NCI-H748 treated with DMSO at 0.1 percent for 48 hours (cell line): ENCODE data around the gene ABT1.

ENCODE experiments used
- DNase-seq: peaks from one replicate; lab custom pipeline; 2025; lab: John Stamatoyannopoulos, UW

ABT1 gene

GRCh38 chr6:26575494-26575939 lies 21.2 kb upstream of the ABT1 start:
- no peak for DNase-seq

- no peak for DNase-seq
These were observed 20.3 kb upstream of the ABT1 start for GRCh38 chr6:26576407-26576843.

DNA sequence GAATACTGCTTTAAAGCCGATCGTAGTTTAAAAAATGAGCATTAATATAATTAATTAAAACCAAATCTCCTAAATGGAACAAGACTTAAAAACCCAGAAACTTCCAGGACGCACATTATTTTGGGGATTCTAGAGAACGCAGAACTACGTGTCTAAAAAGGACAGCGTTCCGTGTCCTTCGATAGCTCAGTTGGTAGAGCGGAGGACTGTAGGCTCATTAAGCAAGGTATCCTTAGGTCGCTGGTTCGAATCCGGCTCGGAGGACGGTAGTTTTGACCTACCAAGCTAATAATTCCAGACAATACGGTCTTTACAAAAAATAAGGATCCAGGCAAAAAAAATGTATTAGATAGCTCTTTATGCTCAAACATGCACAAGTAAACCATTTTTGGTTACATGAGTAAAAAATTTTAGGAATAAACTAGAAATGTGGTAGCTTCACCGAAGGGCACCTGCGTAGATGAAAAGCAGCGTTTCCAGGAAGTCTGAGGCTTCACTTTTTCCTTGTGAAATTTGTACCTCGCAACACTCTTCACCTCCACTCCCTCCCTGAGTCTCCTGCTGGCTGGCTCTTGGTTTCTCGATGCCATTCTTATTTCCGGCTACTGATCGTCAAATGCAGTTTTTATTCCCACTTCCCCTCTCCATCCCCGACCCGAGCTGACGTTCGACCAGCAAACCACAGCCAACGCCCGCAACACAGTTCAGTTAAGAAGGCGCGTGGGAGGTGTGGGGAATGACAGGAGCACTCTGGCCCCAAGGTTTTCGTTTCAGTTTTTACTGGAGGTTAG lies 19.6 kb upstream of the ABT1 start:
- no peak for DNase-seq

DNA sequence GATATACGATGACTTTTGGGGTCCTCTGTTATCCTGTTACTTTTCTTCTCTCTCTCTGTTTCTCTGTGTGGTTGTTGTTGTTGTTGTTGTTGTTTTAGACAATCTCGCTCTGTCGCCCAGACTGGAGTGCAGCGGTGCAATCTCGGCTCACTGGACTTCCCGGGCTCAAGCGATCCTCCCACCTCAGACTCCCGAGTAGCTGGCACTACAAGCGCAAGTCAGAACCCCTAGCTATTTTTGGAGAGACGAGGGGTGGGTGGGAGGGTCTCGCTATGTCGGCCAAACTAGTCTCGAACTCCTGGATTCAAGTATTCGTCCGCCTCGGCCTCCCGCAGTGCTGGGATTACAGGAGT lies 19.1 kb upstream of the ABT1 start:
- no peak for DNase-seq

GRCh38 chr6:26578279-26578678 lies 18.5 kb upstream of the ABT1 start:
- DNase-seq, result no peak

DNA sequence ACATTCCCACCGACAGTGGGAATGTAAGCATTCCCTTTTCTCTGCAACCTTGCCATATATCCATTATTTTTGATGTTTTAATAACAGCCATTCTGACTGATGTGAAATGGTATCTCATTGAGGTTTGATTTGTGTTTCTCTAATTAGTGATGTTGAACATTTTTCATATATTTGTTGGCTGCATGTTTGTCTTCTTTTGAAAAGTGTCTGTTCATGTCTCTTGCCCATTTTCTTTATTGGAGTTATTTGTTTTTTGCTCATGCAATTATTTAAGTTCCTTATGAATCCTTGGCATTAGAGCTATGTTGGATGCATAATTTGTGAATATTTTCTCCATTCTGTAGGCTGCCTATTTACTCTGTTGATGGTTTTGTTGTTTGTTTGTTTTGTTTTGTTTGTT lies 18.0 kb upstream of the ABT1 start:
- DNase-seq, result no peak

- no peak for DNase-seq
These were observed 15.4 kb upstream of the ABT1 start for GRCh38 chr6:26581164-26581915.

DNA sequence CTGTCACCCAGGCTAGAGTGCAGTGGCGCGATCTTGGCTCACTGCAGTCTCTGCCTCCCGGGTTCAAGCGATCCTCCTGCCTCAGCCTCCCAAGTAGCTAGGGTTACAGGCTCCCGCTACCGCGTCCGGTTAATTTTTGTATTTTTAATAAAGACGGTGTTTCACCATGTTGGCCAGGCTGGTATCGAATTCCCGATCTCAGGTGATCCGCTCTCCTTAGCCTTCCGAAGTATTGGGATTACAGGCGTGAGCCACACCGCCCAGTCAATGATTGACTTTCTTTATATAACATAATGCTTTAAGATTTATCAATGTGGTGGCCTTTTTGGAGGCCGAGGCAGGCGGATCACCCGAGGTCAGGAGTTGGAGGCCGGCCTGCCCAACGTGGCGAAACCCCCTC lies 7.8 kb upstream of the ABT1 start:
- DNase-seq, result no peak

GRCh38 chr6:26592649-26593048 lies 4.1 kb upstream of the ABT1 start:
- no peak for DNase-seq

DNA sequence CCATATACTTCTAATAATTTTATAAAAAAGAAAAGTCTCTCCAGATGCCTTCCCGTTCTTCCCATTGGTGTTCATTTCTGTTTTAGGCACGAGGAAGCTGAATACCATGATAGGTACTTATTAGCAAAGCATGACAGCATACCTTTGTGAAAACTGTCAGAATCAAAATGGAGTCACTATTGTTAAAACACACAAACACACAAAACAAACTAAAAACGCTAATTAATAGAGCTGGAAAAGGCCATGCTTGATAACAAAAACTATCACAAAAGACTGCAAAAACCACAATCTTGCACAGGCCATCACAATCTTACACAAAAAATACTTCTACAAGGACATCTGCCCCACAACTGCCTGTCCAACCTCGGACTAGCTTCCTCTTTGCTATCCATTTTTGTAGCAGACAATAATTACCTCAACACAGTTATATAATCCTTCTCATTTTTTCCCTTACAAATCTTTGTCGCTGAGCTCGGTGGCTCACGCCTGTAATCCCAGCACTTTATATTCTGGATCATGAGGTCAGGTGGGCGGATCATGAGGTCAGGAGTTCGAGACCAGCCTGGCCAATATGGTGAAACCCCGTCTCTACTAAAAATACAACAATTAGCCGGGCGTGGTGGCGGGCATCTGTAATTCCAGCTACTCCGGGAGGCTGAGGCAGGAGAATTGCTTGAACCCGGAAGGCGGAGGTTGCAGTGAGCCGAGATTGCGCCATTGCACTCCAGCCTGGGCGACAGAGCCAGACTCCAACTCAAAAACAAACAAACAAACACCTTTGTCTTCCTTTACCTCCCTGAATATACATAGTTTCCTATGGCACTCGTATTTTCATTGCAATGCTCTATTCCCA lies 3.2 kb upstream of the ABT1 start:
- DNase-seq, result no peak

GRCh38 chr6:26594131-26594498 lies 2.6 kb upstream of the ABT1 start:
- no peak for DNase-seq

DNA sequence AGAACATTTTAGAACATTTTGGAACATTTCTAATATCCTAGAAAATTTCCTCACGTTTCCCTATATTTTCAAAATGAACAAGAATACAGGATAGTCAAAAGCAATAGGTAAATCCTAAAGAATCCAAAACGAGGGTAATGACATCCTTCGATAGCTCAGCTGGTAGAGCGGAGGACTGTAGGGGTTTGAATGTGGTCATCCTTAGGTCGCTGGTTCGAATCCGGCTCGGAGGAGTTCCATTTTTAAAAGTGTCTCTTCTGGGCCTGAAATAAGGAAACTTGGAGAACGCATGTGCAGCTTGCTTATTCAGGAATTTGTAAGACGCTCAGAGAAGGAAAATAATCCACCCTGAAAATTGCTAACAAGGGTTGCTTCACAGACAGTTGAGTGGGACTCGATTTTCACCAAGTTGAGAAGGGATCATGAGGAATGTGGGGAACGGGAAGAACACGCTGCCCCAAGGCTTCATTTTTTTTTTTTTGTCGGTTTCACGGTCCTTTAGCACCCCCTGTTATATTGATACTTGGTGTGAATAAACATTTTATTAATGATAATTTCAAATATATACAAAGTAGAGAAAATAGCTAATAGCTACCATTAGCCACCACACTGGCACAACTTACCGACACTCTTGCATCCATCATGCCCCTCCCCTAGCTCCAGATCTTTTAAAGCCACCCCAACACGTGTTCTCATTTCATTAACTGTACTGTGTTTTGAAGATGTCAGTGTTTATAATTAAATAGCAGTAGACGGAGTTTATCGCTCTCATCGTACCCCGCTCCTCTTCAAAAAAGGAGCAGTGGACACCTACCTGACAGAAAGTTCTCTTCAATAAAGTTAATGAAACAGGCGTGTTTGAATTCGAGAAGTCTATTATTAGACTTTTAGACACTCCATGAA lies 1.8 kb upstream of the ABT1 start:
- DNase-seq, result no peak

GRCh38 chr6:26595669-26596269 lies 984 bp upstream of the ABT1 start:
- DNase-seq, result peak; percentile 96

- no peak for DNase-seq
These were observed 625 bp downstream of the ABT1 start for GRCh38 chr6:26597389-26597766.

GRCh38 chr6:26597821-26598220 lies 1.1 kb downstream of the ABT1 start:
- no peak for DNase-seq

DNA sequence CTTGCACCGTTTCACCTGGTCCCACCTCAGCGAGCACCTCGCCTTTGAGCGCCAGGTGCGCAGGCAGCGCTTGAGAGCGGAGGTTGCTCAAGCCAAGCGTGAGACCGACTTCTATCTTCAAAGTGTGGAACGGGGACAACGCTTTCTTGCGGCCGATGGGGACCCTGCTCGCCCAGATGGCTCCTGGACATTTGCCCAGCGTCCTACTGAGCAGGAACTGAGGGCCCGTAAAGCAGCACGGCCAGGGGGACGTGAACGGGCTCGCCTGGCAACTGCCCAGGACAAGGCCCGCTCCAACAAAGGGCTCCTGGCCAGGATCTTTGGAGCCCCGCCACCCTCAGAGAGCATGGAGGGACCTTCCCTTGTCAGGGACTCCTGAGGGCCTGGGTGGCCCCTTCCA lies 1.5 kb downstream of the ABT1 start:
- no peak for DNase-seq

- DNase-seq, result no peak
These were observed 2.4 kb downstream of the ABT1 start for GRCh38 chr6:26599134-26599533.

- no peak for DNase-seq
These were observed 2.8 kb downstream of the ABT1 start for GRCh38 chr6:26599591-26599990.

DNA sequence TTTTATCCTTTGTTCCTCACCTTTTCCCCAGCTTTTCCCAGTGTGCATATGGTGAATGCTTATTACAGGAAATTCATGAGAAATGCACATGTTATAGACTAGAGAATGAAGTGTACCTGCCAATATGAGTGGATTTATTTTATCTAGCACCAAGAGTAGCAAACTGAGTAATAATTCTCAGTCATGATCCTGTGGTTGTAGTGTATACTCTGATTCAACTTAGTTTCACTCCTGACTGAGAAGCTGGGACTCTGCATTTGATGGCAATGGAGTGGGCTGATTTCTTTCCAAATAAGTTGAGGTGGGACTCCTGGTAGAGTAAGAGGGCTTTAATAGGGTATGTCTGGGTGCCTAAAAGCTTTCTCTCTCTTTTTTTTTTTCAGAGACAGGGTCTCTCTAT lies 4.0 kb downstream of the ABT1 start:
- no peak for DNase-seq

DNA sequence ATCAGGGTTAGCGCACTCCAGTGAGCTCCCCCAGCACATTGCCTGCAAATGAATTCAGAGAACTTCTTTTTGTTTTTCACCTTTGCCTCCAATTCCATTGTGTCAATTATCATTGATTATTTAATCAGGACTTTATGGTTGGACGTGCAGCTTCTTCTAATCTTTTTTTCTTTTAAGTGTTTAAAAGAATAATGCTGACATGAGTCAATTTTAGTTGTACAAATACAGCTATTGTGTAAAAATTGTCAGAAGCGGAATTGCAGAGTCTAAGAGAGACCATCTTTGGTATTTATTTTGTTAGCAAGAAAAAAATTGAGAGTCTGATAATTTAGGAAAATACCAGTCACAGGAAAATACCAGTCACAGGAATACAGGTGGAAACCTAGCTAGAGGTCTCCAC lies 5.5 kb downstream of the ABT1 start:
- no peak for DNase-seq

DNA sequence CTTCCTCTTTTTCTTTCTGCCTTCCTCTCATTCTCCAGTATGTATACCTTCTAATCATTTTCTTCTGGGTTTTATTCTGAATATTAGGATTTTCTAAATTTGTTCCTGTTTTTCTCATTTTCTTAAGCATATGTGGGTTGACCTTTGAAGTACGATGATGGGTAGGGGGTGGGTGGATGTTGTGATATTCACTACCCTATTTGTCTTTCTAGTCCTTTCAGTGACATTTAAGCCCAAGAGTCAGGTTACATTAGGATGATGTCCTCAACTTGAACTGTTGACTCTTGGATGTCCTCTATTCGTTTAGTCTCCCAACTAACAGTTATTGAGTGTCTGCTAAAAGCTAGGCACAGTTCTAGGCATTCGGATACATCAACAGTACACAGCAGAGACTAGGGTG lies 7.3 kb downstream of the ABT1 start:
- DNase-seq, result no peak
